CD4-positive, alpha-beta T cell treated with Interleukin-15 for 4 hours (primary cell): ENCODE data around the gene TAX1BP3.
"Not testable (repeated sequence)": the region's sequence is repeated elsewhere in the genome, so short reads cannot be mapped to it uniquely, and the experiment has no call there.

ENCODE experiments used
- DNase-seq: peaks from one replicate; pipeline ENCODE4 v3.0.0-alpha.2; 2020; ENCODE audit warnings: low spot score

The TAX1BP3 gene

GRCh38 chr17:3668279-3669084, at the start of gene TAX1BP3, which contains the start of gene EMC6:
TSS of gene TAX1BP3 (minus strand) at chr17:3668578. CDS start at chr17:3668526, 52 bp downstream.
TSS of gene EMC6 (plus strand) at chr17:3668812. CDS start at chr17:3669147, 335 bp downstream.
- DNase-seq: peak; percentile 97

GRCh38 chr17:3715296-3715695, 46.9 kb upstream of the TAX1BP3 start:
- no peak for DNase-seq

- DNase-seq: peak; percentile 15
Observed at GRCh38 chr17:3712811-3713463, 44.6 kb upstream of the TAX1BP3 start.

- DNase-seq: peak; percentile 94
Observed at GRCh38 chr17:3710951-3711383, 42.6 kb upstream of the TAX1BP3 start.

GRCh38 chr17:3708366-3708765, 40.0 kb upstream of the TAX1BP3 start:
- no peak for DNase-seq

GRCh38 chr17:3705718-3705984, 37.3 kb upstream of the TAX1BP3 start:
- DNase-seq: not testable (repeated sequence)

- DNase-seq: no peak
Observed at GRCh38 chr17:3704931-3705717, 36.7 kb upstream of the TAX1BP3 start.

- DNase-seq: not testable (repeated sequence)
Observed at GRCh38 chr17:3702041-3702539, 33.7 kb upstream of the TAX1BP3 start.

- no peak for DNase-seq
Observed at GRCh38 chr17:3699951-3700350, 31.6 kb upstream of the TAX1BP3 start.

- no peak for DNase-seq
Observed at GRCh38 chr17:3698139-3698538, 29.8 kb upstream of the TAX1BP3 start.

- no peak for DNase-seq
Observed at GRCh38 chr17:3697103-3697476, 28.7 kb upstream of the TAX1BP3 start.

- peak; percentile 36 for DNase-seq
Observed at GRCh38 chr17:3695723-3696411, 27.5 kb upstream of the TAX1BP3 start, which contains the start of gene P2RX5. TSS of gene P2RX5 (minus strand) at chr17:3696155. CDS start at chr17:3696005, 150 bp downstream.

GRCh38 chr17:3695129-3695722, 26.8 kb upstream of the TAX1BP3 start:
- DNase-seq: no peak

GRCh38 chr17:3693829-3694231, 25.5 kb upstream of the TAX1BP3 start:
- peak; percentile 37 for DNase-seq

- DNase-seq: no peak
Observed at GRCh38 chr17:3693141-3693540, 24.8 kb upstream of the TAX1BP3 start.

GRCh38 chr17:3692346-3692745, 24.0 kb upstream of the TAX1BP3 start:
- DNase-seq: no peak

GRCh38 chr17:3691617-3692067, 23.3 kb upstream of the TAX1BP3 start:
- no peak for DNase-seq

GRCh38 chr17:3690094-3690715, 21.8 kb upstream of the TAX1BP3 start:
- no peak for DNase-seq

- DNase-seq: no peak
Observed at GRCh38 chr17:3689262-3690093, 21.1 kb upstream of the TAX1BP3 start.

GRCh38 chr17:3688852-3689261, 20.5 kb upstream of the TAX1BP3 start:
- no peak for DNase-seq
